ENCODE measurements around the gene SNAPC2. TPM values are rescaled to one million over a fixed set of nuclear protein-coding genes. Genes with fewer than 3 reads are reported as not detected.

Gene SNAPC2
- total and polyA plus RNA-seq, 12 donors = 8.2 to 38.2 (median 20.9) TPM

- intact Hi-C loops (cut with DNase I) = no loop called here
- 86 to 89% (median 88%) methylated on average over 24 to 31 of the region's 31 CpGs for WGBS, 4 donors
- H3K27ac ChIP-seq = no peak overlapping the region
- H3K36me3 ChIP-seq (replicated peaks in 1 of 2) = peaks cover 0 to 11% of the 10 kb centered on the region in 2 donors
- no peak for TF ChIP-seq POLR2A (IDR thresholded peaks at IDR 0.05)
- TF ChIP-seq CTCF (IDR thresholded peaks at IDR 0.05) = no peak
- H3K9me3 ChIP-seq (replicated peaks in 1 of 3) = no peaks in the 10 kb centered on the region
- peak in 1 of 7 donors; percentile 63 for DNase-seq
- no peak overlapping the region for H3K4me3 ChIP-seq
- peaks cover 48 to 54% of the 10 kb centered on the region in 2 donors for H3K4me1 ChIP-seq (replicated peaks in 1 of 2)
- peaks cover 3% of the 10 kb centered on the region for H3K27me3 ChIP-seq
These were observed 3.4 kb downstream of the SNAPC2 start for GRCh38 chr19:7923295-7924191.

DNA sequence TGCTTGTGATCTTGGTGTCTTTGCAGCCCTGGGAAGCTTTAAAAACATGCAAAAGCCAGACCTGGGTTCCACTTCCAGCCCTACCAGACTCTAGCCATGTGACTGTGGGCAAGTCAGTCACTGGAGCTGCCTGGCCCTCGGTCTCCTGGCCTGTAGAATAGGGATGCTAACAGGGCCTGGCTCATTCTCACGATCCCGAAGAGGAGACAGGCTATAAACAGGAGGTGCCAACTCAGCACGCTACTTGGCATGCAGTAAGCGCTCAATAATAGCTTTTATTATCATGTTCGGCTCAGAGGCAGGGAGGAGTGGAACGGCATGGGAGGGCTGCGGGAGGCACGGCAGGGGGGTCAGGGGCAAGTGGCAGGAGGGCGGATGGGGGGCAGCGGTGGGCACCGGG is 4.1 kb downstream of the SNAPC2 start:
- H3K36me3 ChIP-seq (replicated peaks in 1 of 2) = peaks cover 0 to 11% of the 10 kb centered on the region in 2 donors
- H3K4me3 ChIP-seq = no peak overlapping the region
- intact Hi-C loops (cut with DNase I) = no loop called here
- H3K9me3 ChIP-seq (replicated peaks in 1 of 3) = no peaks in the 10 kb centered on the region
- no peak overlapping the region for H3K27ac ChIP-seq
- peak in 1 of 7 donors; percentile 56 for DNase-seq
- peaks cover 52 to 58% of the 10 kb centered on the region in 2 donors for H3K4me1 ChIP-seq (replicated peaks in 1 of 2)
- WGBS, 4 donors = 64 to 72% (median 67%) methylated on average over 9 to 12 of the region's 12 CpGs
- TF ChIP-seq CTCF (IDR thresholded peaks at IDR 0.05) = no peak
- no peak for TF ChIP-seq POLR2A (IDR thresholded peaks at IDR 0.05)
- no peaks in the 10 kb centered on the region for H3K27me3 ChIP-seq

DNA sequence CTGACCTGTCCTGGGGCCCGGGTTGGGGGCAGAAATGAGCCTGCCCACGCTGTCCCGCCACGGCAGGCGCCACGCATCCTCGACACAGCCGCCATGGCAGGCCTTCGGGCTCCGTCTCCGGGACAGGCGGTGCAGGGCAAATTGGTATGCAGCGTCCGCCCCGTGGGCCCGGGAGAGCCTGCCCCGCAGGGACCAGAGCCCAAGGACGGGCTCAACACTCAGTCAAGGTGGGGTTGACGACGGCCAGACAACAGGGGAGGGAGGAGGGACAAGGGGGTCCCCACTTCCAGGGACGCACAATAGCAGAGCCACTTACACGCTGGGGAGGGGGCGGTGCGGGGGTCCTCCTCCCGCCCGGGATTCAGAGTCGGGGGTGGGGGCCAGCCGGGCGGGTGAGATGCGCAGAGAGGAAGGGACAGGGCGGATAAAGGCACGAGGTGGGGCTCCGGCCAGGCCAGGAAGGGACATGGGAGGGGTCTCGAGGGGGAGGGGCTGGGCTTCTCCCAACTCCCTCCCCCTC is 4.6 kb downstream of the SNAPC2 start:
- TF ChIP-seq CTCF (IDR thresholded peaks at IDR 0.05) (no peak), POLR2A (IDR thresholded peaks at IDR 0.05) (no peak)
- H3K9me3 ChIP-seq (replicated peaks in 1 of 3) = no peaks in the 10 kb centered on the region
- 30 to 39% (median 32%) methylated on average over 11 to 33 of the region's 34 CpGs; no CpG with 5 or more reads in 1 of the 4 donors for WGBS, 4 donors
- peaks cover 0 to 11% of the 10 kb centered on the region in 2 donors for H3K36me3 ChIP-seq (replicated peaks in 1 of 2)
- no peak overlapping the region for H3K27ac ChIP-seq
- peak in 6 of 7 donors; percentile 33 to 68 (median 60) for DNase-seq
- intact Hi-C loops (cut with DNase I) = no loop called here
- H3K4me3 ChIP-seq = peak overlapping the region in 1 of 4 donors; percentile 71
- peaks cover 56 to 61% of the 10 kb centered on the region in 2 donors for H3K4me1 ChIP-seq (replicated peaks in 1 of 2)
- H3K27me3 ChIP-seq = no peaks in the 10 kb centered on the region

DNA sequence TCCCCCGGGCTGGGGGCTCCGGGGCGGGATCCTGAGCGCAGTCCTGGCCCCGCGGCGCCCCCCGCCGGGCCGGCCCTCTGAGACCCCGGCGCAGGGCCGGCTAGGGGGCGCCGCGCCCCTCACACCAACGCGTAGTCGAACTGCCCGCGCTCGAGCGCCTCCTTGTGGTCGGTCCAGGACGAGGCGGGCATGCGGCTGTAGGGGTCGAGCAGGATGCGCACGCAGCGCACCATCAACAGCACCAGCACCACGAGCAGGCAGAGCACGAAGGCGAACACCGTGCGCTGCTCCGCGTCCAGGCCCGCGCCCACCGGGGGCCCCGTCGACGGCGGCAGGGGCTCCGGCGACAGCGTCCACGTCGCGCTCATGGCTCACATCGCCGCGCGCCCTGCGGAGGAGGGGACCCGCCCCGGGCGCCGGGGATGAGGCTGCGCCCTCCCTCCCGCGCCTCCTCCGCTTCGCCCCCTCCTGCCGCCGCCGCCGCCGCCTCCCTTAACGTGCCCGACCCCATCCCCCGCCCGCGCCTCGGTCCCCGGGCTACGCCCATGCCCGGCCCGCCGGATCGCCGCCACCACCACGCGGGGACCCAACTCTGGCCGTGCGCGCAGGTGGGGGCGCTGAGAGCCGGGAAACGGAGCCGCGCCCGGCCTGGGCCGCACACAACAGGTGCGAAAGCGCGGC is 5.2 kb downstream of the SNAPC2 start:
- WGBS, 4 donors = 0 to 2% (median 1%) methylated on average over 9 to 97 of the region's 98 CpGs; no CpG with 5 or more reads in 1 of the 4 donors
- Histone ChIP-seq H3K27me3 (no peaks in the 10 kb centered on the region), H3K36me3 (replicated peaks in 1 of 2) (peaks cover 0 to 11% of the 10 kb centered on the region in 2 donors), H3K9me3 (replicated peaks in 1 of 3) (no peaks in the 10 kb centered on the region), H3K4me1 (replicated peaks in 1 of 2) (peaks cover 58 to 62% of the 10 kb centered on the region in 2 donors), H3K27ac (no peak overlapping the region), H3K4me3 (peak overlapping the region in 1 of 4 donors; percentile 71)
- intact Hi-C loops (cut with DNase I) = no loop called here
- peak; percentile 69 to 86 (median 78) for DNase-seq
- TF ChIP-seq POLR2A (IDR thresholded peaks at IDR 0.05) (no peak), CTCF (IDR thresholded peaks at IDR 0.05) (peak; percentile 18 to 83 (median 60))

Data from adrenal gland (tissue), 12 donors.